Measurements from ENCODE around the gene ZFP57. TPM values are rescaled to one million over a fixed set of nuclear protein-coding genes. Genes with fewer than 3 reads are reported as not detected.

The ZFP57 gene
- total RNA-seq, 1 experiment from 2014 or later = 0.83 TPM

GRCh38 chr6:29728173-29728874, 47.4 kb upstream of the ZFP57 start:
- no peaks in the 10 kb centered on the region for H3K9me3 Mint-ChIP-seq (ENCODE audit: low read depth, unreplicated experiment)
- H3K36me3 Mint-ChIP-seq (ENCODE audit: insufficient read depth, unreplicated experiment) = peaks cover 14% of the 10 kb centered on the region
- intact Hi-C loops (cut with micrococcal nuclease; ENCODE audit: unreplicated experiment) = no loop called here
- BruUV-seq (replicated peaks) = no TSS peak
- DNase-seq = no peak
- CTCF ChIA-PET = no interaction called here
- H3K4me1 Mint-ChIP-seq (ENCODE audit: low read depth, unreplicated experiment) = no peaks in the 10 kb centered on the region
- no peak overlapping the region for H3K27ac Mint-ChIP-seq (ENCODE audit: unreplicated experiment)
- TF ChIP-seq, protein P1, sequence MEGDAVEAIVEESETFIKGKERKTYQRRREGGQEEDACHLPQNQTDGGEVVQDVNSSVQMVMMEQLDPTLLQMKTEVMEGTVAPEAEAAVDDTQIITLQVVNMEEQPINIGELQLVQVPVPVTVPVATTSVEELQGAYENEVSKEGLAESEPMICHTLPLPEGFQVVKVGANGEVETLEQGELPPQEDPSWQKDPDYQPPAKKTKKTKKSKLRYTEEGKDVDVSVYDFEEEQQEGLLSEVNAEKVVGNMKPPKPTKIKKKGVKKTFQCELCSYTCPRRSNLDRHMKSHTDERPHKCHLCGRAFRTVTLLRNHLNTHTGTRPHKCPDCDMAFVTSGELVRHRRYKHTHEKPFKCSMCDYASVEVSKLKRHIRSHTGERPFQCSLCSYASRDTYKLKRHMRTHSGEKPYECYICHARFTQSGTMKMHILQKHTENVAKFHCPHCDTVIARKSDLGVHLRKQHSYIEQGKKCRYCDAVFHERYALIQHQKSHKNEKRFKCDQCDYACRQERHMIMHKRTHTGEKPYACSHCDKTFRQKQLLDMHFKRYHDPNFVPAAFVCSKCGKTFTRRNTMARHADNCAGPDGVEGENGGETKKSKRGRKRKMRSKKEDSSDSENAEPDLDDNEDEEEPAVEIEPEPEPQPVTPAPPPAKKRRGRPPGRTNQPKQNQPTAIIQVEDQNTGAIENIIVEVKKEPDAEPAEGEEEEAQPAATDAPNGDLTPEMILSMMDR (IDR thresholded peaks at IDR 0.05; ENCODE audit: unreplicated experiment) = no peak
- no peak overlapping the region for H3K4me3 Mint-ChIP-seq (ENCODE audit: low read depth, unreplicated experiment)
- H3K27me3 Mint-ChIP-seq (ENCODE audit: unreplicated experiment) = no peaks in the 10 kb centered on the region

GRCh38 chr6:29727637-29728036, 46.7 kb upstream of the ZFP57 start:
- H3K27ac Mint-ChIP-seq (ENCODE audit: unreplicated experiment) = no peak overlapping the region

GRCh38 chr6:29726571-29727194, 45.7 kb upstream of the ZFP57 start:
- no peak for DNase-seq
- no peaks in the 10 kb centered on the region for H3K4me1 Mint-ChIP-seq (ENCODE audit: low read depth, unreplicated experiment)
- CTCF ChIA-PET = no interaction called here
- no peak overlapping the region for H3K27ac Mint-ChIP-seq (ENCODE audit: unreplicated experiment)
- intact Hi-C loops (cut with micrococcal nuclease; ENCODE audit: unreplicated experiment) = no loop called here
- no peak overlapping the region for H3K4me3 Mint-ChIP-seq (ENCODE audit: low read depth, unreplicated experiment)
- H3K36me3 Mint-ChIP-seq (ENCODE audit: insufficient read depth, unreplicated experiment) = peaks cover 24% of the 10 kb centered on the region
- TF ChIP-seq, protein P1 (IDR thresholded peaks at IDR 0.05; ENCODE audit: unreplicated experiment) = no peak
- H3K27me3 Mint-ChIP-seq (ENCODE audit: unreplicated experiment) = no peaks in the 10 kb centered on the region
- no TSS peak for BruUV-seq (replicated peaks)
- H3K9me3 Mint-ChIP-seq (ENCODE audit: low read depth, unreplicated experiment) = no peaks in the 10 kb centered on the region

More at GRCh38 chr6:29727637-29728036, 46.7 kb upstream of the ZFP57 start:
- Mint-ChIP-seq H3K36me3 (ENCODE audit: insufficient read depth, unreplicated experiment) (peaks cover 21% of the 10 kb centered on the region), H3K27me3 (ENCODE audit: unreplicated experiment) (no peaks in the 10 kb centered on the region), H3K9me3 (ENCODE audit: low read depth, unreplicated experiment) (no peaks in the 10 kb centered on the region), H3K4me3 (ENCODE audit: low read depth, unreplicated experiment) (no peak overlapping the region), H3K4me1 (ENCODE audit: low read depth, unreplicated experiment) (no peaks in the 10 kb centered on the region)
- DNase-seq = no peak
- no TSS peak for BruUV-seq (replicated peaks)
- TF ChIP-seq, protein P1 (IDR thresholded peaks at IDR 0.05; ENCODE audit: unreplicated experiment) = no peak
- CTCF ChIA-PET = no interaction called here
- intact Hi-C loops (cut with micrococcal nuclease; ENCODE audit: unreplicated experiment) = no loop called here

GRCh38 chr6:29726001-29726400, 45.0 kb upstream of the ZFP57 start:
- H3K4me3 Mint-ChIP-seq (ENCODE audit: low read depth, unreplicated experiment) = no peak overlapping the region
- CTCF ChIA-PET = no interaction called here
- H3K27me3 Mint-ChIP-seq (ENCODE audit: unreplicated experiment) = no peaks in the 10 kb centered on the region
- TF ChIP-seq, protein P1 (IDR thresholded peaks at IDR 0.05; ENCODE audit: unreplicated experiment) = no peak
- intact Hi-C loops (cut with micrococcal nuclease; ENCODE audit: unreplicated experiment) = no loop called here
- no peak for DNase-seq
- H3K27ac Mint-ChIP-seq (ENCODE audit: unreplicated experiment) = no peak overlapping the region
- H3K36me3 Mint-ChIP-seq (ENCODE audit: insufficient read depth, unreplicated experiment) = peaks cover 24% of the 10 kb centered on the region
- no peaks in the 10 kb centered on the region for H3K4me1 Mint-ChIP-seq (ENCODE audit: low read depth, unreplicated experiment)
- no TSS peak for BruUV-seq (replicated peaks)
- H3K9me3 Mint-ChIP-seq (ENCODE audit: low read depth, unreplicated experiment) = no peaks in the 10 kb centered on the region
